NCI-H187 treated with DMSO at 0.1 percent for 48 hours (cell line): ENCODE results near the gene ASTN2.

Experiments
- DNase-seq: peaks from one replicate; lab custom pipeline; 2025; lab: John Stamatoyannopoulos, UW

ASTN2 gene

GRCh38 chr9:116566677-116567488, 848.0 kb downstream of the ASTN2 start:
- DNase-seq: no peak

- DNase-seq: no peak
Measured at GRCh38 chr9:116565986-116566385, 848.9 kb downstream of the ASTN2 start.

- DNase-seq: no peak
Measured at GRCh38 chr9:116564266-116564793, 850.5 kb downstream of the ASTN2 start.

DNA sequence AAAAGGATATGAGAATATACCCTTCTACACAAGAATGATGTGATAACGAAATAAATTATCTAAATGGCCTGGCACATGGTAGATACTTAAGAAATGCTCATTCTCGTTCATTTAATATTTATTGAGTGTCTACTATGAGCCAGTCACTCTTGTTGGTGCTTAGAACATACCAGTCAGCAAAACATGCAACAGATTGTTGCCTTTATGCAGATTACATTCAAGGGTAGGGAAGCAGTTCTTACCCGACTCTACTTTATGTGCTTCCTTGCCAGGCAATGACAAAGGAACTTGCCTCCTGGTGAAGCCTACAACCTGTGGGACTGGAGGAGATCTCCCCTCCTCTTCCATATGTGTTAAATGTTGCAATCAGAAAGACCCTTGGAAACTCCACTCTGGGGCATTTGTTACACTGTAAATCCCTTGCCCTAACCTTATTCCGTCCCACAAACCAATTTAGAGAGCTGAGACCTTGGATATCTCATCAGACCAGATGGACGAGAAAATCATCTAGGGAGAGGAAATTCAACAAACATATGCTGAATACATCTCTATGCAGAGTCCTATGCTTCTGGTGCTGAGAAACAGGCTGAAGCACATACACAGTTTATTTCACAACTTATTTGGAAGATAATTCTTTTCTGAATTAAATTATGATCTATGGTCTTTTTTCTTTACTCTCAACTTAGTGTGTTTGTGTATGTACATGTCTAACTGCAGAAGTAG, 855.9 kb downstream of the ASTN2 start:
- DNase-seq: no peak

GRCh38 chr9:116558035-116558434, 856.8 kb downstream of the ASTN2 start:
- DNase-seq: no peak

DNA sequence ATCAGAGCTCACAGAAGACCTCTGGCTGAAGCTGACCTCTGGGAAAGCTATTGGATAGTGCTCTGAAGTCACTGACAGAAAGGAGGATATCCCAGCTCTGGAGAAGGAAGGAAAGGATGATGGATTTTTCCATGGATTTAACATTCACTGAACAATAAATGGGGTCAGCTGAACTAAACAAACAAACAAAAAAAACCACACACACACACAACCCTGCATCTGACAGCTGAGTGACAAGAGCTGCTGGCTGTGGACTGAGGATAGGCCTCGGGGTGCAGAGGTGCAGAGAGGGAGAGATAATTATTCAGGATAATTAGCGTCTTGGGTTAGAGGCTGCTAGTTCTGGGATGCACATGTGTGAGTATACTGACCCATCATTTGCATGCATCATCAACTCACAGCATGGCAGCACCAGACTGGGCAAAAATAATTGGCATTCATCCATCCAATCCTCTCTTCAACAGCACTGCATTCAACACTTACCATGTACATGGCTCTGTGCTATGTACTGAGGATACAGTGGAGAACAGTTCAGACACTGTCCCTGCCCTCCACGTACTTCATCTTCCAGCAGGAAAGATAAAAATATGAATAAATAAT, 859.2 kb downstream of the ASTN2 start:
- DNase-seq: no peak

GRCh38 chr9:116555119-116555518, 859.7 kb downstream of the ASTN2 start:
- DNase-seq: no peak

DNA sequence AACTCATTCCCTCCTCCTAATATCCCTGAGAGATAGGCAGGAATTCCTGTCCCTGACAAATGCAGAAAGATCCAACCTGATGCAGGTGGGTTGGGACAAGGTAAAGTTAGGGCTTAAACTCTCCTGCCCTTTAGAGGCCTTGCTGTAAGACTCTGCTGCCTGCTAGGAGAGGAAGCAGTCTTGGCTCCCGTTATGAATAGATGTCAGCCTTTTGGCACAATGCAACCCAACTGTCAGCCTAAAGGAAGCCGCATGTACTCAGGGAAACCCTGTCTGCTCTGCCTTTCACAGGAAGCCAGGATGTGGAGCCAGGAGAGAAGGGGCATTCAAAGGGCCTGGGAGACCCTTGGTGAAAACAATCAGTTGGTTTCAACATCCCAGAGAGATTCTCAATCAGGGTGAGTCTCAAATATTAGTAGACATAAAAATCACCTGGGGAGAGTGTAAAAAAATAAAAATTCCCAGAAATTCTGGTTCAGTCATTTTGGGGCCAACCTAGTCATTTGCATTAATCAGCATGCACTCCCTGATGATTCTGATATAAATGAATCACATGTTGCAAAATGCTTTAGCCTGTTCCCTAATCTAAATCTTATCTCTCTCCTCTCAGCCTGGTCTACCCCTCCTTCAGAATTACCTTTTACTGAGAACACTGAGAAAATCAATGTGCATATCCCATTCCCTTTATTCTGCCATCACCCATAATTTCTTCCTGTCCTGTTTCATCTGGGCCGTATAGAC, 864.0 kb downstream of the ASTN2 start:
- no peak for DNase-seq

DNA sequence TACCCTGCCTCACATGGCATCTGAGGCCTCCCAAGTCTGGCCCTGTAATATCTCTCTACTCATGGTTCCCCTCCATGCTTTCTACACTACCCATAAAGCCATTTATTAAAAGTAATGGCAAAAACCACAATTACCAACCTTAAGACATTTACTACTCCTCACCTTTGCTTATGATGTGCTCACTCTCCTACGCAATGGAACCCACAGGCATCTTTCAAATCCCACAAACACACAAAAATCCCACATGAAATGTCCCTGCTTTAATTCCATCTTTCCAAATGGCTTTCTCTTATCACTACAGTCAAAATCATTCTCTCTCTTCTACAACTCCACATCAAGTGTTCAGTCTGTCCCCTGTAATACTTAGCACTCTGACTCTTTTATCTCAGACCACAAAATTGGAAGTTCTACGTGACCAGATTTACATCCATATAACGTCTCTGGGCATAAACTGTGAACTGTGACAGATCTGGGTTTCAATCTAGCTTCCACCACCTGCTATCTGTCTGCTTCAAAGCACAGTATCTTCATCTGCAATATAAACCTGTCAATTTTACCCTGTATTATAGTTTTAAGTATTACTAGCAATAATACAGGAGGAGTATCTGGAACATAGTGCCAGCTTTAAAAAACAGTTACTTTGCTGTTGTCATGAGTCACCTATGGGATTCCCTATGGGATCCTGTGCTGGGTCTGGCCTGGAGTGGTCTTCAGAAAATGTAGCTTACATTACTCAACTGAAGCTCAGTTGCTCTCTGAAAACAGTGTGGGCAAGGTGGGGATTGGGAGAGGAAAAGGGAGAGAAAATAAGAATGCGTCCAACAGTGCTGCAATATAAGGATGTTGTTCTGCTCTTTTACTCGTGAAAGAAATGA, 864.8 kb downstream of the ASTN2 start:
- no peak for DNase-seq

DNA sequence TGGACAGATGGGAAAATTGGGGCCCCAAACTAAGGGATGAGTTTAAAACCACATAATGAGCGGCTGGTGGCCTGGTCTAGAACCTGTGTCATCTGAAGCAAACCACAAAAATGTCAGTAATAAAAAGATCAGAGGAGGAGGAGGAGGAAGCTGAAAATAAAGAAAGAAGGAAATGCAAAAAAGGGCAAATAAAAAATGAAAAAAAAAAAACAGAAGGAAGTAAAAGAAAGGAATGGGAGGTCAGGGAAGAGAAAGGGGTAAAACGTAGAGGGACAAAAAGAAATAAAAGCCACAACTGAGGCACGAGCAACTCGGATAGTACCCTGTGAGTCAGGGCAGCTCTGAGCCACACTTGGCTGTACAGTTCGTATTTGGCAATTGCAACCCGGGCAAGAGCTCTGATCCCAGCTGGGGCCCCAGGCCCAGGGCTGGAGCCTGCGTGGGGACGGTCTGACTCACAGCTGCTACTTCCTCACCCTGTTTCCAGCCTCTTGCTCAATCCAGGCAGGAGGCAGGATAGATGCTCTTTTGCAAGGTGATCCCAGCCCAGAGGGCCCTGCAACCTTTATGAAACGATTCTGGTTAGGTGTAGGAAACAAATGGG, 865.7 kb downstream of the ASTN2 start:
- DNase-seq: no peak

- DNase-seq: no peak
Measured at GRCh38 chr9:116547729-116548426, 867.0 kb downstream of the ASTN2 start.

GRCh38 chr9:116546711-116547581, 867.9 kb downstream of the ASTN2 start:
- no peak for DNase-seq

- DNase-seq: no peak
Measured at GRCh38 chr9:116544896-116545295, 870.0 kb downstream of the ASTN2 start.

GRCh38 chr9:116543731-116544400, 871.0 kb downstream of the ASTN2 start:
- DNase-seq: no peak

- DNase-seq: no peak
Measured at GRCh38 chr9:116541402-116541801, 873.5 kb downstream of the ASTN2 start.

DNA sequence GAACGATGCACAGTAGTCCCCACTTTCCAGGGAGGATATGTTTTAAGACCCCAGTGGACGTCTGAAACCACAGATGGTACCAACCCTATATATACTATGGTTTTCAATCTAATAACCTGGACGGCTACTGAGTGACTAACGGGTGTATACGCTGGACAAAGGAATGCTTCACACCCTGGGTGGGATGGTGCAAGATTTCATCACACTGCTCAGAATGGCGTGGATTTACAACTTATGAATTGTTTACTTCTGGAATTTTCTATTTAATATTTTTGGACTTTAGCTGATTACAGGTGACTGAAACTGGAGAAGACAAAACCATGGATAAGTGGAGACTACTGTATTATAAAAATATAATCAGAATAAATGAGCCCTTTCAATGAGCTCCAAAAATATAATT, 875.3 kb downstream of the ASTN2 start:
- no peak for DNase-seq

DNA sequence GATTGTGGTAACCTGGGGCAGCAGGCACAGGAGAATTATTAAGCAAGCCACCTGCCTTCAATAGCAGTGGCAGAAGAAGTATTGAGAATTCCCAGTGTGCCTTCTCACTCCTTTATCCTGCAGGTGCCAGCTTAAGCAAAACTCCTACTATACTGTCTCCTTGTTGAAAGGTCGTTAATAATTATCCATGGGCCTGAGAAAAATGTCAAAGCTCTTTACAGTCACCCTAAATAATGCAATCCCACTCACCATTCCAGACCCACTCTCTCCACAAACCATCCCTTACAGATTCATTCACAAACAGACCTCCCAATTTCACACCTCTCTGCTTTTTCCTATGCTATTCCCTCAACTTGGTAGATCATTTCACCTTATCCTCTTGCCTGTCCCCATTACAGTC, 889.2 kb downstream of the ASTN2 start:
- no peak for DNase-seq

DNA sequence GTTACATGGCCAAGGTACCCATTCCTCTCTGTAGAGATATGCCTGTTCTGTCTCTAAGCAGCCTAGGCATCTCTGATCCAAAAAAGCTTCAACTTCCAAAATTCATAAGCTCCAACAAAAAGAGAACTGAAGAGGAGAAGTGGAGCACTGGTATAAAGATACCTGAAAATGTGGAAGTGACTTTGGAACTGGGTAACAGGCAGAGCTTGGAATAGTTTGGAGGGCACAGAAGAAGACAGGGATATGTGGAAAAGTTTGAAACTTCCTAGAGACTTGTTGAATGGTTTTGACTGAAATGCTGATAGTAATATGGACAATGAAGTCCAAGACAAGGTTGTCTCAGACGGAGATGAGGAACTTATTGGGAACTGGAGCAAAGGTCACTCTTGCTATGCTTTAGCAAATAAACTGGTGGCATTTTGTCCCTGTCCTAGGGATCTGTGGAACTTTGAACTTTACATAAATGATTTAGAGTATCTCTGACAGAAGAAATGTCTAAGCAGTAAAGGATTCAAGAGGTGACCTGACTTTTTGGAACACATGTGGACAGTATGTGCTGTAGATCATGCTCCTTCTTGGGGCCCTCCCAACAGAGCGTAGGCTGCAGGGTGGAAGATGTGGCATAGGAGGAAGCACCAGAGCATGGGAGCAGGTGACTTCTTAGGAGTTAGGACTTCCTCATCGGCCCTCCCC, 889.9 kb downstream of the ASTN2 start:
- DNase-seq: no peak
